CD4-positive, alpha-beta T cell (primary cell): Measurements from ENCODE around the gene VARS2. TPM values are rescaled to one million over a fixed set of nuclear protein-coding genes. Genes with fewer than 3 reads are reported as not detected.
"Not testable (repeated sequence)": the region's sequence is repeated elsewhere in the genome, so short reads cannot be mapped to it uniquely, and the experiment has no call there.

Experiments
- ATAC-seq: fragments of 200-7000 bp; cut with Tn5 transposase; one replicate; pipeline ENCODE4 v1.10.0; 2022; ENCODE audit warnings: mild to moderate bottlenecking; ENCODE audit not compliant: poor library complexity
- CTCF ChIA-PET: fragments of 350-600 bp; sonication (Branson Sonifier 250); formaldehyde crosslinking; loops from one replicate; lab custom pipeline; 2021; ENCODE audit warnings: antibody characterized with exemption, inconsistent platforms; lab: Charles Lee
- POLR2A ChIA-PET: fragments of 350-600 bp; sonication (Branson Sonifier 250); formaldehyde crosslinking; loops from one replicate; lab custom pipeline; 2021; ENCODE audit warnings: antibody characterized with exemption, inconsistent platforms; lab: Charles Lee
- DNase-seq, 14 experiments: peaks; one replicate each; pipeline ENCODE4 v3.0.0-alpha.2; 2013 to 2020; ENCODE audit warnings: mixed read lengths in 2 of 14
- H3K27ac ChIP-seq, 2 donors: one replicate each; pipeline versions ENCODE4 v1.5.1 to v1.7.0; 2013; ENCODE audit warnings: low read length in 2 of 2, low read depth in 1 of 2, mild to moderate bottlenecking in 1 of 2
- H3K27me3 ChIP-seq, 2 experiments: 1 replicate in 1 of 2; 2 replicates in 1 of 2; pipeline versions ENCODE4 v1.6.1 to v1.7.0; 2013; ENCODE audit warnings: low read length in 2 of 2, control low read depth in 1 of 2, mild to moderate bottlenecking in 1 of 2, moderate library complexity in 1 of 2; ENCODE audit not compliant: insufficient read depth in 2 of 2, control insufficient read depth in 1 of 2
- H3K36me3 ChIP-seq: one replicate; pipeline ENCODE4 v1.6.1; 2013; ENCODE audit warnings: low read length, control low read depth; ENCODE audit not compliant: insufficient read depth
- H3K4me1 ChIP-seq: one replicate; pipeline ENCODE4 v1.6.1; 2013; ENCODE audit warnings: low read length, control low read depth; ENCODE audit not compliant: insufficient read depth
- H3K4me3 ChIP-seq: one replicate; pipeline ENCODE4 v1.5.1; 2013; ENCODE audit warnings: mild to moderate bottlenecking, low read length, moderate library complexity
- H3K9me3 ChIP-seq, 2 experiments: 1 replicate in 1 of 2; 2 replicates in 1 of 2; pipeline versions ENCODE4 v1.6.1 to v1.7.0; 2013; ENCODE audit warnings: low read length in 2 of 2, mild to moderate bottlenecking in 2 of 2, control low read depth in 1 of 2, moderate library complexity in 1 of 2; ENCODE audit not compliant: control insufficient read depth in 1 of 2, insufficient read depth in 1 of 2
- H3K27ac Mint-ChIP-seq: one replicate; pipeline ENCODE4 v1.8.0; 2020; ENCODE audit warnings: mixed read lengths
- H3K27me3 Mint-ChIP-seq: one replicate; pipeline ENCODE4 v1.8.0; 2021; ENCODE audit warnings: mixed read lengths
- H3K36me3 Mint-ChIP-seq: one replicate; pipeline ENCODE4 v1.8.0; 2021; ENCODE audit warnings: low read depth, mixed read lengths
- H3K4me1 Mint-ChIP-seq: one replicate; pipeline ENCODE4 v1.8.0; 2021; ENCODE audit warnings: low read depth, mixed read lengths
- H3K4me3 Mint-ChIP-seq: one replicate; pipeline ENCODE4 v1.8.0; 2020; ENCODE audit warnings: mild to moderate bottlenecking, mixed read lengths
- H3K9me3 Mint-ChIP-seq: one replicate; pipeline ENCODE4 v1.8.0; 2020; ENCODE audit warnings: mixed read lengths
- intact Hi-C, 2 experiments: fragments of 100-400 bp; cut with DNase I in 1 of 2; cut with micrococcal nuclease in 1 of 2; formaldehyde crosslinking; loops; one replicate each; pipeline versions ENCODE4 v1.15.1 to v1.9.0; 2023 to 2025; cut with DNase I, micrococcal nuclease
- polyA plus RNA-seq, 2 donors: library from polyadenylated mRNA; unstranded; fragments of 120-200 nt; gene quantifications; one replicate each; pipeline ENCODE4 v1.2.1, GENCODE V29; 2013
- total RNA-seq, 174 experiments: library from RNA in 2 of 174; stranded (reverse) in 2 of 174; gene quantifications; one replicate each; pipeline ENCODE4 v1.2.3 and lab custom pipeline; 2021 to 2026
- TF ChIP-seq, protein P1 (sequence below): fragments of 200-600 bp; IDR thresholded peaks from one replicate; pipeline ENCODE4 v1.8.0; 2022; ENCODE audit warnings: antibody characterized with exemption, mild to moderate bottlenecking

The VARS2 gene
- total RNA-seq: 10 to 100 TPM; 19.3 to 21.7 TPM
- 21.2 TPM for polyA plus RNA-seq (2013, experiment 1 of 2)
- 18.8 TPM for polyA plus RNA-seq (2013, experiment 2 of 2)
- 0.36 to 9.9 (median 2.8) reads per million in 172 experiments for total RNA-seq (lab: John Stamatoyannopoulos, UW)

DNA sequence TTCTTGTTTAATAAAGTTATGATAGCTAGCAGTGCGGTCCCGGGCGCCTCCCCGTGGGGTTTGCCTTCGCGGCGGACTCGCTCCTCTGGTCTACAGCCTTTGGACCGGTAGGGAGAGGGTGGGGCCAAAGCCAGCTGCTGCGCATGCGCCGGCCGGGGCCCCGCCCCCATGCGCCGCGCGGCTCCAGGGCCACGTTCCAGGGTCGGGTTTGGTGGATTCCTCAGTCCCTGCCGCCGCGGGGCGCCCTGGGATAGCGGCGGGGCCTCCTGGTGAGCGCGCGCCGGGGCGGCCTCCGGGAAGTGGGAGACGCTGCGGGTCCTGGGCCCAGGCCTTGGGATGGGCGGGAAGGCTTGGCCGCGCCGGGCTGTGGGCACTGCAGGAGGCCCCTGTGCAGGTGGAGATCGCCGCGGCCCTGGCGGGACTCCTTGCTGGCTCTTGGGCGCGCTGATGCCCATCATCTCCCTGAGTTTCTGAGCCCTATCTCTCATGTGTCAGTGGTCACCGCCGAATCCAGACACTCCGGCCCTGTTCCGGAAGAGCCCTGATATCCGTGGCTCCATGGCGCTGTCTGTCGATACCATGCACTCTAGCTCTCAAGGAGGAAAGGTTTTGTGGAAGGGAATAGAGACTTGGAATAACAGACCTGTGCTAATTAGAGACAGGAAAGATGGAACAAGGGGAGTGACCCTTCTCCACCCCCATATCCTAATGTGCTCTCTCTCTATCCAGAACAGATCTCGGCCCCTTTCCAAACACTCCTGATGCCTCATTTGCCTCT lies at the start of gene VARS2:
Gene VARS2 (plus strand): TSS at position 163 of the 778 bp plus-strand sequence. CDS start 599 bp downstream, at position 762.
- ChIA-PET POLR2A (interaction anchor here (0.6 to 1.9 kb wide), 8 partner anchors 11 to 588 kb away, joined by 3 to 11 read pairs (median 4); partner anchors contain the start of gene DDR1), CTCF (interaction anchor here (0.6 to 2.9 kb wide), 7 partner anchors 47 to 242 kb away, joined by 3 to 13 read pairs (median 4); partner anchors contain the start of gene DHX16)
- H3K27ac Mint-ChIP-seq: peak within 1 kb of the TSS; percentile 87
- peaks cover 67% of the 10 kb centered on the region for H3K36me3 Mint-ChIP-seq
- intact Hi-C loops: loop anchor here in 1 of 2 experiments (2.0 to 10.0 kb wide), 2 partner anchors 173 to 589 kb away; partner anchors contain the start of gene TRIM39
- Histone ChIP-seq H3K27ac (peak within 1 kb of the TSS; percentile 45 to 53), H3K9me3 (no peaks in the 10 kb centered on the region), H3K4me1 (peaks cover 19% of the 10 kb centered on the region), H3K4me3 (peak within 1 kb of the TSS; percentile 82), H3K36me3 (peaks cover 45% of the 10 kb centered on the region), H3K27me3 (no peaks in the 10 kb centered on the region)
- H3K27me3 Mint-ChIP-seq: no peaks in the 10 kb centered on the region
- no peaks in the 10 kb centered on the region for H3K9me3 Mint-ChIP-seq
- TF ChIP-seq, protein P1, sequence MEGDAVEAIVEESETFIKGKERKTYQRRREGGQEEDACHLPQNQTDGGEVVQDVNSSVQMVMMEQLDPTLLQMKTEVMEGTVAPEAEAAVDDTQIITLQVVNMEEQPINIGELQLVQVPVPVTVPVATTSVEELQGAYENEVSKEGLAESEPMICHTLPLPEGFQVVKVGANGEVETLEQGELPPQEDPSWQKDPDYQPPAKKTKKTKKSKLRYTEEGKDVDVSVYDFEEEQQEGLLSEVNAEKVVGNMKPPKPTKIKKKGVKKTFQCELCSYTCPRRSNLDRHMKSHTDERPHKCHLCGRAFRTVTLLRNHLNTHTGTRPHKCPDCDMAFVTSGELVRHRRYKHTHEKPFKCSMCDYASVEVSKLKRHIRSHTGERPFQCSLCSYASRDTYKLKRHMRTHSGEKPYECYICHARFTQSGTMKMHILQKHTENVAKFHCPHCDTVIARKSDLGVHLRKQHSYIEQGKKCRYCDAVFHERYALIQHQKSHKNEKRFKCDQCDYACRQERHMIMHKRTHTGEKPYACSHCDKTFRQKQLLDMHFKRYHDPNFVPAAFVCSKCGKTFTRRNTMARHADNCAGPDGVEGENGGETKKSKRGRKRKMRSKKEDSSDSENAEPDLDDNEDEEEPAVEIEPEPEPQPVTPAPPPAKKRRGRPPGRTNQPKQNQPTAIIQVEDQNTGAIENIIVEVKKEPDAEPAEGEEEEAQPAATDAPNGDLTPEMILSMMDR: no peak
- peak within 1 kb of the TSS; percentile 96 for H3K4me3 Mint-ChIP-seq
- peak; percentile 96 for ATAC-seq
- peaks cover 21% of the 10 kb centered on the region for H3K4me1 Mint-ChIP-seq
- peak; percentile 69 to 94 (median 80) for DNase-seq

DNA sequence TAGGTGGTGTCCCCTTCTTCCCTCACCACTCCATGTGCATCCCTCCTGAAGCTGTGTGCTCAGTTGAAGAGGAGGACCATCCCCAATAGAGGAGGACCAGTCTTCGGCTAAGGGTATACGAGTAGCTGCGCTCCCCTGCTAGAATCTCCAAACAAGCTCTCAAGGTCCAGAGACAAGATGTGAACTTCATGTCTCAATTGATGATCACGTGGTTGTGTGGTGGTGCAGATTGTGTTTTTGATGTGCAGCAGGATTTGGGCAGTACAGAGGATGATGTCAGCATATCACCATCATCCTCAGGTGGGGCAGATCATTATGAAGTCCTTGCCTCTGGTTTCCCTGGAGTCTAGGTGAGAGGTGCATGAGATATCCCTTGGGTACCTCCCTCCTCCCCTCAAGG lies 49.7 kb upstream of the VARS2 start:
- Histone ChIP-seq H3K36me3 (no peaks in the 10 kb centered on the region), H3K4me1 (no peaks in the 10 kb centered on the region), H3K9me3 (peaks cover 0 to 10% of the 10 kb centered on the region in 2 experiments), H3K4me3 (no peak overlapping the region), H3K27ac (no peak overlapping the region), H3K27me3 (no peaks in the 10 kb centered on the region)
- ChIA-PET POLR2A (no interaction called here), CTCF (no interaction called here)
- Mint-ChIP-seq H3K4me3 (no peak overlapping the region), H3K9me3 (peaks cover 7% of the 10 kb centered on the region), H3K4me1 (no peaks in the 10 kb centered on the region), H3K36me3 (peaks cover 6% of the 10 kb centered on the region), H3K27ac (no peak overlapping the region), H3K27me3 (no peaks in the 10 kb centered on the region)
- intact Hi-C loops: no loop called here
- TF ChIP-seq, protein P1: no peak
- no peak for ATAC-seq
- DNase-seq: no peak

DNA sequence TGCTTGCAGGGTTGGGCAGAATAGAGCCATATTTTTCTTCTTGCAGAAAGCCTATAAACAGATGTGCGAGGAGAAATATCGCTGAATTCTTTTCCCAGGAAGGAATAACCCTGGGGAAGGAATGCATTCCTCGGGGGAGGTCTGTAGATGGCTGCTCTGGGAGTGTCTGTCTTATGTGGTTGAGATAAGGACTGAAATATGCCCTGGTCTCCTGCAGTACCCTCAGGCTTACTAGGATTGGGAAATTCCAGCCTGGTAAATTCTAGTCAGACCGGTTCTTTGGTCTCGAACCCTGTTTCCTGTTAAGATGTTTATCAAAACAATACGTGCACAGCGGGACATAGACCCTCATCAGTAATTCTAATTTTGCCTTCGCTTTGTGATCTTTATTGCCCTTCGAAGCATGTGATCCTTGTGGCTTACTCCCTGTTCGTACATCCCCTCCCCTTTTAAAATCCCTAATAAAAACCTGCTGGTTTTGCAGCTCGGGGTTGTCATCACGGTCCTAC lies 44.7 kb upstream of the VARS2 start:
- ATAC-seq, H3K4me3 ChIP-seq, POLR2A ChIA-PET: not testable (repeated sequence)

More for the DNA sequence above, 44.7 kb upstream of the VARS2 start:
- Mint-ChIP-seq H3K9me3 (peaks cover 10% of the 10 kb centered on the region), H3K36me3 (peaks cover 18% of the 10 kb centered on the region)
- H3K36me3 ChIP-seq, intact Hi-C loops, H3K4me1 Mint-ChIP-seq, DNase-seq, H3K27me3 Mint-ChIP-seq, H3K4me1 ChIP-seq, H3K27me3 ChIP-seq, H3K27ac ChIP-seq, H3K27ac Mint-ChIP-seq, H3K4me3 Mint-ChIP-seq, CTCF ChIA-PET: not testable (repeated sequence)
- peaks cover 10% of the 10 kb centered on the region in 2 experiments for H3K9me3 ChIP-seq
